Pulmonary artery endothelial cell (primary cell): ENCODE measurements around the gene PRSS27. TPM values are rescaled to one million over a fixed set of nuclear protein-coding genes. Genes with fewer than 3 reads are reported as not detected.

ENCODE experiments used
- DNase-seq: peaks from one replicate; pipeline ENCODE4 v3.0.0-alpha.2; 2011; ENCODE audit warnings: low read depth, low spot score
- total RNA-seq: library from RNA; depleted of rRNA; stranded (reverse); fragments of >200 nt; gene quantifications from 2 replicates; pipeline ENCODE4 v1.2.3, GENCODE V29; 2014

Gene PRSS27
- total RNA-seq, 1 donor from 2014 or later = 0.33 TPM

DNA sequence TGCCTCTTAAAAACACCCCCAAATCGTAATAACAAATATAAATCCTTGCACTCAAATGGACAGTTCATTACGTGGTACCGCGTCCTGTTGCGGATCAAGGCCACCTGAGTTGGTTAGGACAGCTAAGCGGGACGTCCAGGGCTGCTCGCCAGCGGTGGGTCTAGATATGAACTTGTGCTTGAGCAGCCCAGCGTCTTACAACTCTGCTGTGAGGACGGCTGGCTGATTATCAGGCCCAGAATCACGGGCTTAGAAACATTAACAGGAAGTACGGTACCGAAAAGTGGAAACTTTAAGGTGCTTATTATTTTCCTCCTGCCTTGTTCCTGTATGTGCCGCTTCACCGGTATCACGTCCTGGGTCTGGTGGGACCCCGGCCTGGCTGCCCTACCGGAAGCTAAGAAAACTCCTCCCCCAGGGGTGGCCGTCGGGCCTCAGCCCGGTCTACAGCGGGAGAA is 31.6 kb upstream of the PRSS27 start:
- DNase-seq = no peak

GRCh38 chr16:2749936-2750335 is 29.9 kb upstream of the PRSS27 start:
- no peak for DNase-seq

- no peak for DNase-seq
These were observed 29.5 kb upstream of the PRSS27 start for GRCh38 chr16:2749476-2749875.

- no peak for DNase-seq
These were observed 28.9 kb upstream of the PRSS27 start for GRCh38 chr16:2748757-2749455.

DNA sequence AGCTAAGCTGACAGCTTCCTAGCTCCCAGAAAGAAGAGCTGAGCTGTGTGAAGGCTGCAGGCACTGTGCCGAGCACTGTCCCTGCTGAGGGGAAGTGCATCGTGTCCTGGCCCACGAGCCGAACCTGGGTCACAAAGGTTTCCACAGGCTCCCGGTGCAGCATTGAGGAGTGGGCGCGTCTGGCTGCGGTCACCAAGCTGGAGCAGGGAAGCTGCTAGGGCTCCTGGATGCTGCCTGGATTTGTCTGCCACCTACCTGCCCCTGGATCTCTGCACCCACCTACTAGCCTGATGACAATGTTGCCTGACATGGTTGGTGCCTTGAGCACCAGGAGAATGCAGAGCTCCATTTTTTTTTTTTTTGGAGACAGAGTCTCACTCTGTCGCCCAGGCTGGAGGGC is 25.9 kb upstream of the PRSS27 start:
- DNase-seq = no peak

DNA sequence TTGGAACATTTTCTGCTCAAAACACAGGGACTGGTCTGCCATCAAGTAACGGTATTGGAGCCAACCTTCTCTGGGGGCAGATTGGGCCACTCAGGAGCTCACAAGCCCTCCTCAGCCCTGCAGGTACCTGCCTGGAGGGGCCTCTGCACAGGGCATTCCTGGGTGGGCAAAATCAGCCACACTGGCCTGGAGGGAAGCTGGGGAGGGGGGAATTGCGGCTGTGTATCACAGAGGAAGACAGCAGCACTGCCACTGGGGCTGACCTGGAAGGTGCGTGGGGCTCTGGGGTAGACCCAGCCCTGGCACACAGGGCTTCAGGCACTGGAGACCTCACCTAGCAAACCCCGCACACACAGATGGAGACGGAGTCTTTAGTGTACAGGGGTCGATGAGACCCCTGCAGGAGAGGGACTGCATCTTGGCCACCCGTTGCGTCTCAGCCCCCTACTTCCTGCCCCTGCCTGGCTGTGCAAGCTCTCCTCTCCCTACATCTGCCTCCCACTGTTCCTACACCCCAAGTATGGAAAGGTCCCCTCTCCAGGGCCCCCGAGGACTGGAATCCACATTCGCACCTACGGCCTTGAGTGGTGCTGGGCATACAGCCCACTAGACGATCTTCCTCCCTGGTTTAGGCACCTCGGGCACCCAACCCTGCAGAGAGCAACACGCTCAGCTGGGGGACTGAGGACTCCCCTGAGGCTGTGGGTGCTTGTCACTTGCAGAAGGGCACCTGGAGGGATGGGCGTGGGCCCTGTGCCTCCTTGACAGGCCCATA is 25.3 kb upstream of the PRSS27 start:
- no peak for DNase-seq

DNA sequence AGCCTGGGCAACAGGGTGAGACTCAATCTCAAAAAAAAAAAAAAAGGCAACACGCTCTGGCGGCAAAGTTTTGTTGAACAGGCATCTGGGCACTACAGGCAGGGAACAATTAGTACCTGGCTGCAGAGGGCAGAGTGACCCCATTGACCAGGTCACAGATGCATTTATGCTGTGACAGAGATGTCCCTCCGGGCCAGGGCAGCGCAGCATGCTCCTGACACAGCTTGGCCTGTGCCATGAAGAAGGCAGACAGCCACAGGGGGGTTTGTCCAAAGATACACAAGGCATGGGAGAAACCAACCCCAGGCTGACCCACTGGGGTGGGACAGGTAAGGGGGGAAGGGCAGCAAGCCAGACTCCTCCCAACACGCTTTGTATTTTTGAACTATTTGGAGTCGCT is 24.7 kb upstream of the PRSS27 start:
- DNase-seq = no peak

DNA sequence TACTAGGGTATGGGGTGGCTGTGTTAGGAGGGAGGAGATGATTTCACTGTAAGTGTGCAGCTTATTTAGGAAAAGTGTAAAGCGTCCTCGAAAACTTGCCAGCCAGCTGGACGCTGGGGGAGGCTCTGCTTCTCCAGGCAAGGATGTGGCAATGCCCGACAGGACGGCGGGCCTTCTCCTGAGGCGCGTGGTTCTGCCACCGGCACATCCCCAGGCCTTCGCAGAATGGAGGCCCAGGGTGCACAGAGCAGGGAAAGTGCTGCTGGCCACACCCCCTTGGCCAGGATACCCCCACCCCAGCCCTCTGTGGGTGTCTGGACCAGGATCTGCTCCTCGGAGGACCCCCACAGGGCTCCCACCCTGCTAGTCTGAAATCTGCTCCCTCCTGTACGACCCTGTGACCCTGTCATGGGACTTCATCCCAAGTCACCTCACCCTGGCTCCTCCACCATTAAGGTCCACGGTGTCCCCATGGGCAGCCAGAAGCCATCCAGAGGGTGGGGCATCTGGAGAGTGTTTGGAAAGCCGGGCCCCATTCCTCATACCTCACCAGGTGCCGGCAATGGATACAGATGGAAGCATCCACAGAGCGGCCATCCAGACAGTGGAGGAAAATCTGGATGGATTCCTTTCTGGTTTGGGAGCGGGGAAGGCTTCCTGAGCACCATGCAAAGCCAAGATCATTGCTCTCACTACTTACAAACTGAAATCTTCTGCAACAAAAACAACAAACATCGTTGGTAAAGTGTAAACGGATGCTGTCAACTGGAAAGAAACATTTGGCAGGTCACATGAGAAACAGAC is 23.2 kb upstream of the PRSS27 start:
- no peak for DNase-seq

DNA sequence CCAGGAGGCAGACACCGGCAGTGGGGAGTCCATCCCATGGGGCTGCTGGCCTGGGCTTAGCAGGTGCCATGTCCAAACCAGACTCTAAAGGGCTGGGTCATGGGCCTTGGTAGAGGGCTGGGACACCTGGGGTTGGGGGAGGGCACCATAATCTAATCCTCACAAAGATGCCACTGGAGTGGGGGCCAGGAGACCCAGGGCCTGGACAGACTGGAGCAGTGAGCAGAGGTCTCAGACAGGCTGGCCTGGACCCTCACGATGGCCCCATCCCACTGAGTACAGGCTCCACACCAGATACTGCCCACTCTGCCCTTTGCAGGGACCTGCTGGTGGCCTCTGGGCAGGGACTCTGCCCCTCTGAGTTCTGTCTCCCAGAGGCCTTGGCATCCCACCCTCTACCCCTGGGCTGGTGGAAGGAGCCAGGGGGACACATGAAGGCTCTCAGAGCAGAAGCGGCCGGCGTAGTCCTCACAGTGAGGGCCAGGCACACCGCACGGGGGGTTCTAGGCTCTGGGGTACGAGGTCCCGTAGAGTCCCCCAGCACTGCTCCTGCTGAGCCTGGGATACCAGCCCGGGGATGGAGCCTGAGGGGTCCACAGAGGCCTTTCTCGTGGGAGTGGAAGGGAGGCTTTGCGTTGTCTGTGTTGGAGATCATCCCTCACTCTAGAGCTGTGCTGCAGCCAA is 22.4 kb upstream of the PRSS27 start:
- DNase-seq = no peak

DNA sequence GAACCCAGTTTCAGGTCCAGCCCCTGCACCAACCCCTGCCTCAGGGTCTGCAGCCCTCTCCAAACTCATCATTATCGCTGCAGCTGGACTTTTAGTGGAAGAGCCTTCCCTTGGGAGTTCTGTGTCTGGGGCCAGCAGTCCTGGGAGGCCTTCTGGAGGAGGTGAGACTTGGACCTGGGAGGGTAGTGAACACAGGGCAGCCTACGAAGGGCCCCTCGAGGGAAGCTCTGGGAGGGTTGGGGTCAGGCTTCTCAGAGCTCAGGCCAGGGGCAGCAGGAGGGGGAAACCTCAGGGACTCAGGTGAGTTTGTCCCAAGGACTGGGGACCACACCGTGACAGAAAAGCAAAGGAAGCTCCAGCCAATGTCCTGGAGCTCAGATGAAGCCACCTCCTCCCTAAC is 21.1 kb upstream of the PRSS27 start:
- no peak for DNase-seq

GRCh38 chr16:2740476-2740875 is 20.5 kb upstream of the PRSS27 start:
- no peak for DNase-seq

DNA sequence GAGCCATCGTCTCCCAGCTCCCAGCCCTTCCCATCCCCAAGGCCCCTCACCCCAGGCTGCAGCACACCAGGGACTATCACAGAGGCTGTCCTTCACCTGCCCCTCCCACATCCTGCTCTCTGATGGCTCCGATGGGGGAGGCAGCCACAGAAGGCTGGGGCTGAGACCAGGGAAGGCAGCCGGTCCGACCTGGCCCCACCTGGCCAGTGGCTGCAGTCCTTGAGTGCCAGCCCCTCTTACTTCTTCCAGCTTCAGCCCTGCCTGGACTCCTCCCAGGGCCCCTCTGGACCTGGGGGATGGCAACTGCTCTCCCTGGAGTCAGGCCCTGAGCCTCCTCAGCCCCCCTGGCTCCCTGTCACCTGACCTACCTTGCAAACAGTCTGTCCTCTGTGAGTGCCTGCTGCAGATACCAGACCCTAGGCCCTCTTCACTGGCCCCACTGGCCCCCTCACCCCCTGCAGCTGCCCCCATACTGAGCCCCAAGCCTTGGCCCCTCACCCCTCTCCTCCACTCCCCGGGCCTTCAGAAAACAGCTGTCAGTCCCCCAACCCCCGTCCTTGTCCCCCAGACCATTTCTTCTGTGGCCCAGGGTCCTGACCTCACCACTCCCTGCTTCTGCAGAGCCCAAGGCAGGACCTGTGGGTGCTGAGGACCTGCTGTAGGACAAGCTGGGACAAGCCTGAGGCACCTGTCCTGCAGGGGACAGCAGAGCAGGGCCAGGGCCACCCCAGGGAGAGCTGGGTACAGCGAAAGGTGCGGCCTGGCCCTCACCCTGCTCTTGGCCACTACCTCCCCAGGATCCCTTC is 19.8 kb upstream of the PRSS27 start:
- no peak for DNase-seq

GRCh38 chr16:2738615-2739014 is 18.6 kb upstream of the PRSS27 start:
- no peak for DNase-seq

GRCh38 chr16:2737895-2738418 is 17.9 kb upstream of the PRSS27 start:
- no peak for DNase-seq

GRCh38 chr16:2737238-2737605 is 17.2 kb upstream of the PRSS27 start:
- no peak for DNase-seq

DNA sequence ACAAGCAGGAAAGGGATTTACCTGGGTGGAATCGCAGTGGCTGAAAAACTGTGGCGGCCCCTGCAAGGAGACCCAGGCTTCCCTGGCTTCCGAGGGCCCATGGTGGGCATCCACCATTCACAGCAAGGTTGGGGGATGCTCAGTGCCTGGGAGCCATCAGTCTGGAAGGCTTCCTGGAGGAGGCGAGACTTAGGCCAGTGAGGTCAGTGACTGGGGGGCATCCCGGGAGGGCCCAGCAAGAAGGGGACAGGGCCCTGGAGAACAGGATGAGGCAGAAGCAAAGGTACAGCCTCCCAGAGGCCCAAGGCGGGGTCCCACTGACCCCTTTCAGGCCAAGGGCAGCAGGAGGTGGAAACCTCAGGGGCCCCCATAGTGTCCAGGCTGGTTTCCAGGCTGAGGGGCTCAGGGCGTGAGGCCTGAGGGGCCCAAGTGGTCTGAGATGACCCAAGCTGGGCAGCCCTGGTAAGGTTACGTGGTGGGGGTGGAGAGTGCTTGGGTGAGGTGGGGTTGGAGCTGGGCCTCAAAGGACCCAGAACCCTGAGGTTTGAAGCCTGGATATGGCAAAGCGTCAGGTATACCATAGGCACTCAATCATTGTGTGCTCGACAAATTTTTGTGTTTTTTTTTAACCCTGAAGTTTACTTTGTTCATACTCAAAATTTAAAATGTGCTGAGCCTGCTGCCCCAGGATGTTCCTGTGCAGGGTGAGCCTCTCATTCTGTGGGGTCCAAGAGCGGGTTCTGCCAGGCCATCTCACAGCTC is 16.6 kb upstream of the PRSS27 start:
- DNase-seq = no peak

GRCh38 chr16:2734844-2735515 is 15.0 kb upstream of the PRSS27 start:
- no peak for DNase-seq

- no peak for DNase-seq
These were observed 8.0 kb upstream of the PRSS27 start for GRCh38 chr16:2728034-2728433.

DNA sequence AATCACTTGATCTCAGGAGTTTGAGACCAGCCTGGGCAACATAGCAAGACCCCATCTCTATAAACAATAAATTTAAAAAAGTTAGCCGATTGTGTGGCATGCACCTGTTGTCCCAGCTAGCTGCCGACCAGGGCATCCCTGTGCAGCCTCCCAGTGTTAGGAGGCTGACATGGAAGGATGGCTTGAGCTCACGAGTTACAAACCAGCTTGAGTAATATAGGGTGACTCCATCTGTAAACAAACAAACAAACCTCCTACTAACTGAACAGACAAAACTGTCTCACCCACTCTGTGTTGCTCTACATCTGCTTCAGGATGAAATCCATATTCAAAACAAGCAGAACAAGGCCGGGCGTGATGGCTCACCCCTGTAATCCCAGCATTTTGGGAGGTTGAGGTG is 6.9 kb upstream of the PRSS27 start:
- no peak for DNase-seq
